Tibial nerve (tissue), 4 donors: Measurements from ENCODE around the gene OSBPL10. TPM values are rescaled to one million over a fixed set of nuclear protein-coding genes. Genes with fewer than 3 reads are reported as not detected.

ENCODE experiments used
- DNase-seq, 2 donors: peaks; one replicate each; pipeline ENCODE4 v3.0.0-alpha.2; 2019; ENCODE audit warnings: low spot score in 2 of 2
- H3K27ac ChIP-seq, 4 donors: fragments of 200-600 bp; sonication (generic) in 3 of 4; one replicate each; pipeline ENCODE4 v1.5.1; 2017 to 2019; ENCODE audit warnings: mild to moderate bottlenecking in 1 of 4
- H3K27me3 ChIP-seq, 2 donors: fragments of 200-600 bp; sonication (generic) in 1 of 2; one replicate each; pipeline versions ENCODE4 v1.5.1 to v1.6.0; 2017 to 2019
- H3K36me3 ChIP-seq, 3 donors: fragments of 200-600 bp; sonication (generic); one replicate each; pipeline ENCODE4 v1.5.1; 2018 to 2019
- H3K4me1 ChIP-seq, 4 donors: fragments of 200-600 bp; sonication (generic) in 3 of 4; one replicate each; pipeline ENCODE4 v1.5.1; 2017 to 2019
- H3K4me3 ChIP-seq, 4 donors: fragments of 200-600 bp; sonication (generic) in 3 of 4; one replicate each; pipeline ENCODE4 v1.5.1; 2017 to 2019; ENCODE audit warnings: mild to moderate bottlenecking in 1 of 4, moderate library complexity in 1 of 4
- H3K9me3 ChIP-seq, 4 donors: fragments of 200-600 bp; sonication (generic) in 3 of 4; one replicate each; pipeline ENCODE4 v1.5.1; 2017 to 2019
- CTCF ChIP-seq, 5 experiments: fragments of 200-600 bp in 3 of 5; fragments of 450-650 bp in 2 of 5; sonication (generic) in 3 of 5; IDR thresholded peaks; one replicate each; pipeline ENCODE4 v1.5.1; 2016 to 2019; ENCODE audit warnings: antibody characterized with exemption in 5 of 5, mild to moderate bottlenecking in 3 of 5, moderate library complexity in 2 of 5
- EP300 ChIP-seq, 2 donors: sonication (generic); formaldehyde crosslinking; IDR thresholded peaks; one replicate each; pipeline ENCODE4 v1.6.1; 2017; ENCODE audit warnings: antibody characterized with exemption in 2 of 2, mild to moderate bottlenecking in 1 of 2
- POLR2A ChIP-seq, 2 donors: fragments of 450-650 bp; IDR thresholded peaks; one replicate each; pipeline ENCODE4 v1.6.1; 2017; ENCODE audit warnings: antibody characterized with exemption in 2 of 2, mild to moderate bottlenecking in 2 of 2, moderate library complexity in 2 of 2
- WGBS, 2 donors: methylation state at CpG; one replicate each; pipeline ENCODE4 v1.1.5; 2018; 5-methylcytosine and 5-hydroxymethylcytosine counted together
- total RNA-seq, 4 donors: library from RNA; depleted of rRNA; stranded (reverse); fragments of >200 nt; gene quantifications; one replicate each; pipeline ENCODE4 v1.1.0, GENCODE V29; 2016

The OSBPL10 gene
- total RNA-seq, 4 donors from 2014 or later = 45.0 to 79.2 (median 60.4) TPM

GRCh38 chr3:31613177-31613576 lies 367.9 kb downstream of the OSBPL10 start:
- Histone ChIP-seq H3K4me1 (no peaks in the 10 kb centered on the region), H3K4me3 (no peak overlapping the region), H3K9me3 (no peaks in the 10 kb centered on the region), H3K36me3 (no peaks in the 10 kb centered on the region), H3K27ac (no peak overlapping the region), H3K27me3 (no peaks in the 10 kb centered on the region)
- WGBS, 2 donors = 60 to 70% methylated on average over 1 of the region's 1 CpG
- no peak for DNase-seq
- no peak for TF ChIP-seq EP300 (IDR thresholded peaks at IDR 0.05)
- TF ChIP-seq POLR2A (IDR thresholded peaks at IDR 0.05) = no peak
- TF ChIP-seq CTCF (IDR thresholded peaks at IDR 0.05) = no peak

Other genes with a start within 250 kb of the OSBPL10 start
- 1 to 10 TPM in 3 of 4 donors, under 1 TPM in 1; 0.84 to 1.8 (median 1.3) TPM for gene ZNF860, start 488 bp upstream of the OSBPL10 start, total RNA-seq
- 10 to 100 TPM; 38.4 to 60.9 (median 46.5) TPM for gene GPD1L, start 125.4 kb upstream of the OSBPL10 start, total RNA-seq